Endothelial cell of umbilical vein (primary cell): ENCODE measurements around the gene SNX33. TPM values are rescaled to one million over a fixed set of nuclear protein-coding genes. Genes with fewer than 3 reads are reported as not detected.

Experiments
- BruUV-seq: library from RNA; stranded (reverse); fragments of 400-500 nt; replicated peaks from 2 replicates; lab custom pipeline; 2021; lab: Mats Ljungman, UMichigan
- CTCF ChIA-PET: fragments of 300-600, 350-600 bp; sonication (Branson Sonifier 250); formaldehyde crosslinking; loops from one replicate; lab custom pipeline; 2021; ENCODE audit warnings: antibody characterized with exemption, inconsistent platforms; lab: Charles Lee
- POLR2A ChIA-PET: fragments of 300-600, 350-600 bp; sonication (Branson Sonifier 250); formaldehyde crosslinking; loops from one replicate; lab custom pipeline; 2021; ENCODE audit warnings: antibody characterized with exemption, inconsistent platforms; lab: Charles Lee
- DNase-seq: peaks from one replicate; pipeline ENCODE4 v3.0.0-alpha.2; 2011; ENCODE audit warnings: low read depth, low spot score
- FAIRE-seq: peaks from 2 replicates; lab custom pipeline; 2011; peaks lifted over from hg19 to GRCh38; lab: Jason Lieb, UNC
- H2AFZ ChIP-seq: 2 replicates; pipeline ENCODE4 v1.6.0; 2012; ENCODE audit warnings: low read depth, low read length, control low read depth, inconsistent platforms
- H3K27ac ChIP-seq: 2 replicates; pipeline ENCODE4 v1.5.1; 2011; ENCODE audit warnings: low read depth, mild to moderate bottlenecking, control low read depth, low read length, moderate library complexity; ENCODE audit not compliant: insufficient read depth
- H3K27me3 ChIP-seq, 2 experiments: 2 replicates each; pipeline versions ENCODE4 v1.6.0 to v1.6.1; 2011; ENCODE audit warnings: low read length in 2 of 2, mixed read lengths in 1 of 2; ENCODE audit not compliant: control insufficient read depth in 2 of 2, insufficient read depth in 2 of 2
- H3K36me3 ChIP-seq, 2 experiments: 2 replicates in 1 of 2; 3 replicates in 1 of 2; pipeline ENCODE4 v1.5.1; 2011; ENCODE audit warnings: low read length in 2 of 2, mild to moderate bottlenecking in 1 of 2, moderate library complexity in 1 of 2; ENCODE audit not compliant: control insufficient read depth in 2 of 2, insufficient read depth in 2 of 2; ENCODE audit errors: extremely low read depth in 1 of 2
- H3K4me1 ChIP-seq: 3 replicates; pipeline ENCODE4 v1.5.1; 2011; ENCODE audit warnings: mild to moderate bottlenecking, low read length; ENCODE audit not compliant: control insufficient read depth, insufficient read depth; ENCODE audit errors: extremely low read depth
- H3K4me2 ChIP-seq: 2 replicates; pipeline ENCODE4 v1.6.1; 2011; ENCODE audit warnings: low read length, control low read depth, mixed read lengths; ENCODE audit not compliant: insufficient read depth
- H3K4me3 ChIP-seq, 3 experiments: fragments of 200-600 bp in 1 of 3; sonication (generic), shearing (Covaris generic) in 1 of 3; replicated peaks in 1 of 3; 2 replicates each; pipeline ENCODE4 v1.5.1; 2011 to 2016; ENCODE audit warnings: control low read depth in 3 of 3, low read length in 3 of 3, mild to moderate bottlenecking in 2 of 3, inconsistent platforms in 1 of 3, low read depth in 1 of 3, moderate library complexity in 1 of 3; ENCODE audit not compliant: insufficient read depth in 1 of 3
- H3K79me2 ChIP-seq: 2 replicates; pipeline ENCODE4 v1.6.0; 2012; ENCODE audit warnings: low read length, inconsistent platforms; ENCODE audit not compliant: control insufficient read depth, insufficient read depth
- H3K9ac ChIP-seq: replicated peaks from 2 replicates; pipeline ENCODE3; 2011; ENCODE audit warnings: low read length, control low read depth; ENCODE audit not compliant: insufficient read depth; ENCODE audit errors: extremely low read depth
- H3K9me1 ChIP-seq: replicated peaks from 3 replicates; pipeline ENCODE4 v1.6.0; 2011; ENCODE audit warnings: mild to moderate bottlenecking, low read length; ENCODE audit not compliant: control insufficient read depth, insufficient read depth; ENCODE audit errors: extremely low read depth
- H3K9me3 ChIP-seq: replicated peaks from 2 replicates; pipeline ENCODE4 v1.5.1; 2012; ENCODE audit warnings: low read length, inconsistent platforms; ENCODE audit not compliant: control insufficient read depth, insufficient read depth
- H4K20me1 ChIP-seq: replicated peaks from 2 replicates; pipeline ENCODE3; 2011; ENCODE audit warnings: mild to moderate bottlenecking, low read length; ENCODE audit not compliant: control insufficient read depth, insufficient read depth; ENCODE audit errors: extremely low read depth
- EZH2 ChIP-seq: IDR thresholded peaks from 2 replicates; pipeline ENCODE4 v1.6.1; 2012; ENCODE audit warnings: borderline replicate concordance, low read depth, mild to moderate bottlenecking, moderate library complexity, low read length, inconsistent platforms; ENCODE audit not compliant: severe bottlenecking
- FOS ChIP-seq: IDR thresholded peaks from 2 replicates; pipeline ENCODE4 v1.6.1; 2011; ENCODE audit warnings: mild to moderate bottlenecking, low read length, moderate library complexity, borderline replicate concordance; ENCODE audit not compliant: insufficient read depth
- GATA2 ChIP-seq: IDR thresholded peaks from 2 replicates; pipeline ENCODE4 v1.7.0; 2011; ENCODE audit warnings: low read depth, mild to moderate bottlenecking, moderate library complexity, mixed read lengths, low read length; ENCODE audit not compliant: insufficient read length, insufficient read depth
- JUN ChIP-seq: IDR thresholded peaks from 2 replicates; pipeline ENCODE4 v1.6.1; 2011; ENCODE audit warnings: borderline replicate concordance, low read depth; ENCODE audit not compliant: insufficient read length, insufficient read depth
- MYC ChIP-seq: IDR thresholded peaks from one replicate; pipeline ENCODE4 v1.6.1; 2011; ENCODE audit warnings: mild to moderate bottlenecking, low read depth, low read length
- POLR2A ChIP-seq: IDR thresholded peaks from 2 replicates; pipeline ENCODE4 v1.6.1; 2012; ENCODE audit warnings: low read depth, mild to moderate bottlenecking, control low read depth, low read length
- POLR2AphosphoS5 ChIP-seq: IDR thresholded peaks from 2 replicates; pipeline ENCODE4 v1.6.1; 2012; ENCODE audit warnings: low read depth, mild to moderate bottlenecking, control low read depth, low read length, moderate library complexity; ENCODE audit not compliant: insufficient read depth
- dilution Hi-C: fragments of 300-500 bp; cut with MboI; formaldehyde crosslinking; loops from one replicate; pipeline ENCODE4 v1.15.0; 2019; ENCODE audit warnings: low sequenced_read_pairs; ENCODE audit not compliant: extremely low pct_ligation_motif_present
- intact Hi-C: fragments of 100-400 bp; cut with micrococcal nuclease; formaldehyde crosslinking; loops from one replicate; pipeline ENCODE4 v1.10.0; 2022
- polyA plus RNA-seq, 4 experiments: library from polyadenylated mRNA; depleted of rRNA in 3 of 4; stranded (reverse) in 3 of 4; unstranded in 1 of 4; fragments of >200 nt; gene quantifications; 2 replicates each; pipeline versions ENCODE4 v1.2.1 to v1.2.3, GENCODE V29; 2011 to 2012; ENCODE audit warnings: missing spikeins in 1 of 4
- total RNA-seq: library from RNA; stranded (reverse); gene quantifications from 2 replicates; pipeline ENCODE4 v1.2.3, GENCODE V29; 2021
- TF ChIP-seq, protein P1 (sequence below), 2 donors: IDR thresholded peaks; 1 replicate in 1 of 2; 2 replicates in 1 of 2; pipeline ENCODE4 v1.5.1; 2011; ENCODE audit warnings: low read length in 2 of 2, mild to moderate bottlenecking in 2 of 2, moderate library complexity in 2 of 2, control low read depth in 1 of 2, inconsistent platforms in 1 of 2, low read depth in 1 of 2; ENCODE audit not compliant: insufficient read depth in 1 of 2; ENCODE audit errors: extremely low read depth in 1 of 2
- TF ChIP-seq, protein P2 (sequence below): IDR thresholded peaks from 2 replicates; pipeline ENCODE4 v1.6.1; 2011; ENCODE audit not compliant: insufficient read depth, insufficient read length

The SNX33 gene
- total and polyA plus RNA-seq, 2 donors (not counting 3 experiments of a cell fraction or from before 2014, with no cell fraction given) = 7.9 to 12.6 TPM

DNA sequence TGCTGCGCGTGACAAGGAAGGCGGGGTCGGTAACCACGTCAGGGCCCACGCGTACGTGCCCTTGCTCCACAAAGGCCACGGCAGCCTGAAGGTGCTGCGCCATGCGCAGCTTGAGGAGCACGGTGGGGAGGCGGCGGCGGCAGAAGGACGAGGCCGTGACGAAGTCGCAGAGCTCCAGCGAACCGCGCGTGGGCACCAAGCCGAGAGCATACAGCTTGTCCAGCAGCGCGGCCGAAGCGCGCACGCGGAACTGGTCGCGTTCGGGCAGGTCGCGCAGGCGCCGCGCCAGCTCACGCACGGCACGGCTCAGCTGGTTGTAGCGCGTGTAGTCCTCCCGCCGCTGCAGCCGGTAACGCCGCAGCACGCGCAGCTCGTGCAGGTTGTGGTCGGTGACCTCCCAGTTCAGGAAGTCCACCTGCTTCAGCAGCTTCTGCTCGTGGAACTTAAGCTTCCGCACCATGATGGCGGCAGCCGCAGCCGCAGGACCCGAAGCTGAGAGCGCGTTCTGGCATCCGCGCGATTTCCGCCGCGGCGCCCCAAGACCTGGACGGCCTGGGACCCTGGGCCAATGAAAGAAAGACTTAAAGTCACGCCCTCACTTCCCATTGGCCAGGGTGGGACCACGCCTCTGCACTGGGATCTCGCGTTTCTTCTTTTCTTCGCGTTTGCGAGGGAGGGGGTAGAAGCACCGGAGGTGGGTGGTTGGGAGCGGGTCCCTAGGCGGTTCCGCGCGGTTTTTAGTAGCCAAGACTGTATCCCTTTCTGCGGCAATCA, 7.8 kb upstream of the SNX33 start, which contains the start of gene IMP3:
TSS of gene IMP3 (minus strand) at position 516 of the 774 bp plus-strand sequence. CDS start at position 460, 56 bp downstream.
- dilution Hi-C loops (no loop called here), intact Hi-C loops (loop anchor here (1.0 to 2.0 kb wide), 6 partner anchors 8 to 271 kb away; partner anchors contain the start of genes MAN2C1 and SNUPN)
- H2AFZ ChIP-seq = peak within 1 kb of the TSS; percentile 76
- no peaks in the 10 kb centered on the region for H4K20me1 ChIP-seq
- no peaks in the 10 kb centered on the region for H3K9me3 ChIP-seq
- peak within 1 kb of the TSS; percentile 71 for H3K9ac ChIP-seq
- no peaks in the 10 kb centered on the region for H3K36me3 ChIP-seq
- no peaks in the 10 kb centered on the region for H3K27me3 ChIP-seq
- H3K4me1 ChIP-seq = peaks cover 23% of the 10 kb centered on the region
- FAIRE-seq (peak; percentile 99), DNase-seq (peak; percentile 97)
- H3K9me1 ChIP-seq = no peaks in the 10 kb centered on the region
- CTCF ChIA-PET = interaction anchor here (0.8 to 4.3 kb wide), 11 partner anchors 8 to 272 kb away, joined by 3 to 65 read pairs (median 7); partner anchors contain the start of genes PTPN9 and SNX33
- POLR2A ChIA-PET = interaction anchor here (0.6 to 1.8 kb wide), 6 partner anchors 14 to 277 kb away, joined by 3 to 6 read pairs (median 5); partner anchors contain the start of genes MAN2C1 and SNUPN
- peaks cover 10% of the 10 kb centered on the region for H3K79me2 ChIP-seq
- peak; percentile 97 for TF ChIP-seq POLR2A
- TF ChIP-seq, protein P1, sequence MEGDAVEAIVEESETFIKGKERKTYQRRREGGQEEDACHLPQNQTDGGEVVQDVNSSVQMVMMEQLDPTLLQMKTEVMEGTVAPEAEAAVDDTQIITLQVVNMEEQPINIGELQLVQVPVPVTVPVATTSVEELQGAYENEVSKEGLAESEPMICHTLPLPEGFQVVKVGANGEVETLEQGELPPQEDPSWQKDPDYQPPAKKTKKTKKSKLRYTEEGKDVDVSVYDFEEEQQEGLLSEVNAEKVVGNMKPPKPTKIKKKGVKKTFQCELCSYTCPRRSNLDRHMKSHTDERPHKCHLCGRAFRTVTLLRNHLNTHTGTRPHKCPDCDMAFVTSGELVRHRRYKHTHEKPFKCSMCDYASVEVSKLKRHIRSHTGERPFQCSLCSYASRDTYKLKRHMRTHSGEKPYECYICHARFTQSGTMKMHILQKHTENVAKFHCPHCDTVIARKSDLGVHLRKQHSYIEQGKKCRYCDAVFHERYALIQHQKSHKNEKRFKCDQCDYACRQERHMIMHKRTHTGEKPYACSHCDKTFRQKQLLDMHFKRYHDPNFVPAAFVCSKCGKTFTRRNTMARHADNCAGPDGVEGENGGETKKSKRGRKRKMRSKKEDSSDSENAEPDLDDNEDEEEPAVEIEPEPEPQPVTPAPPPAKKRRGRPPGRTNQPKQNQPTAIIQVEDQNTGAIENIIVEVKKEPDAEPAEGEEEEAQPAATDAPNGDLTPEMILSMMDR (IDR thresholded peaks at IDR 0.05; ENCODE audit: extremely low read depth in 1 of 2, insufficient read depth in 1 of 2, low read depth in 1 of 2, low read length in 2 of 2) = no peak
- TF ChIP-seq POLR2AphosphoS5 = peak; percentile 93
- TF ChIP-seq, protein P2, sequence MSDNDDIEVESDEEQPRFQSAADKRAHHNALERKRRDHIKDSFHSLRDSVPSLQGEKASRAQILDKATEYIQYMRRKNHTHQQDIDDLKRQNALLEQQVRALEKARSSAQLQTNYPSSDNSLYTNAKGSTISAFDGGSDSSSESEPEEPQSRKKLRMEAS = peak; percentile 12
- TF ChIP-seq EZH2 = no peak
- TF ChIP-seq FOS = no peak
- no peak for TF ChIP-seq JUN
- TF ChIP-seq GATA2 = no peak
- peak; percentile 8 for TF ChIP-seq MYC
- peak within 1 kb of the TSS; percentile 31 for H3K27ac ChIP-seq
- H3K4me3 ChIP-seq = peak within 1 kb of the TSS; percentile 26 to 68 (median 60)
- H3K4me2 ChIP-seq = peak within 1 kb of the TSS; percentile 80
- no TSS peak for BruUV-seq
